ENCODE results near the gene MED23.

The MED23 gene

DNA sequence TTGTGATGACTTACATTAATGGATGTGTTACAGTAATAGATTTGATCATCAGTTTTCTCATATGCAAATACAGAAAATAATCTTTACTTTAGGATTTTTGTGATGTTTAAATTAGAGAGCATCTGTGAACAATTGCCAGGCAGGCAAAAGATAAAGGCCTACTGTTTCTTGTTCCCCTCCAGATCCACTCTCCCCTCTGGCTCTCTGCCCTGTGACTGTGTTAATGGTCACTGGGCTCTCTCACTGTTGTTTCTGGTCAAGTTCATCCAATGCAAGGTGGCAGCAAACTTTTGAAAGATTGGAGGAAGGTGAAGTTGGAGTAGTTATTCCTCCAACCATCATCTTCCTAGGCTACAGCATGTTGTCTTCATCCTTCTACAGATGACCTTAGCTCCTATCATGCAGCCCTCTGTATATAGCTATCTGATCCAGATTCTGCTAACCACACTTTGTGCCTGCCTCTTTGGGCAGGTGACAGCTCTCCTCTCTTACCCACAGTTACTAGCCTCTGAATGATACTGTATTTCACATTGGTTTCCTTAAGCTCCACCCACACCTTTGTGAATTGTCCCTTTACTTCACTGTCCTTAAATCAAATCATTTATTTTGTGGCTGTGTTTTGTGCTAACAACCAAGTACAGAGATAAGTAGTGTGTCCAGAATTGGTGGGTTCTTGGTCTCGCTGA, 103.9 kb downstream of the MED23 start:
- H3K4me3 ChIP-seq (ENCODE audit: low read depth, low read length), result no peak overlapping the region
- no peak for DNase-seq (ENCODE audit: low read depth)
- no peak for TF ChIP-seq CTCF (conservative IDR thresholded peaks at IDR 0.05; ENCODE audit: low read depth, low read length)
